NCI-H2171 (cell line): ENCODE data around the gene F8.
A peak's percentile ranks its signal among the peaks of the same experiment; 100 is the strongest.
"Not testable (repeated sequence)": the region's sequence is repeated elsewhere in the genome, so short reads cannot be mapped to it uniquely, and the experiment has no call there.

ENCODE experiments used
- DNase-seq: peaks from one replicate; lab custom pipeline; 2025; lab: John Stamatoyannopoulos, UW

F8 gene

GRCh38 chrX:154986826-154987575, 35.5 kb downstream of the F8 start:
- no peak for DNase-seq

- DNase-seq, result no peak
Measured at GRCh38 chrX:154981116-154981411, 41.5 kb downstream of the F8 start.

GRCh38 chrX:154980330-154981115, 42.0 kb downstream of the F8 start:
- DNase-seq, result no peak

GRCh38 chrX:154979629-154980028, 42.9 kb downstream of the F8 start:
- no peak for DNase-seq

- no peak for DNase-seq
Measured at GRCh38 chrX:154968353-154968752, 54.2 kb downstream of the F8 start.

- DNase-seq, result no peak
Measured at GRCh38 chrX:154967603-154968002, 54.9 kb downstream of the F8 start.

- no peak for DNase-seq
Measured at GRCh38 chrX:154961947-154962346, 60.6 kb downstream of the F8 start.

- DNase-seq, result not testable (repeated sequence)
Measured at GRCh38 chrX:154955799-154956198, 66.7 kb downstream of the F8 start.

GRCh38 chrX:154939265-154939664, 83.3 kb downstream of the F8 start:
- DNase-seq, result not testable (repeated sequence)

GRCh38 chrX:154924771-154925170, 97.8 kb downstream of the F8 start:
- DNase-seq, result not testable (repeated sequence)

- DNase-seq, result peak; percentile 65
Measured at GRCh38 chrX:154918060-154918483, 104.5 kb downstream of the F8 start.

- no peak for DNase-seq
Measured at GRCh38 chrX:154914052-154914451, 108.5 kb downstream of the F8 start.

GRCh38 chrX:154910528-154910927, 112.0 kb downstream of the F8 start:
- DNase-seq, result not testable (repeated sequence)

- not testable (repeated sequence) for DNase-seq
Measured at GRCh38 chrX:154910048-154910447, 112.5 kb downstream of the F8 start.

- no peak for DNase-seq
Measured at GRCh38 chrX:154908821-154909220, 113.7 kb downstream of the F8 start.

GRCh38 chrX:154902408-154902807, 120.1 kb downstream of the F8 start:
- DNase-seq, result no peak

- DNase-seq, result no peak
Measured at GRCh38 chrX:154900323-154900722, 122.2 kb downstream of the F8 start.

- DNase-seq, result no peak
Measured at GRCh38 chrX:154892296-154892695, 130.2 kb downstream of the F8 start.

- no peak for DNase-seq
Measured at GRCh38 chrX:154890990-154891639, 131.4 kb downstream of the F8 start.

GRCh38 chrX:154886789-154887221, 135.7 kb downstream of the F8 start:
- DNase-seq, result not testable (repeated sequence)

- DNase-seq, result not testable (repeated sequence)
Measured at GRCh38 chrX:154886069-154886788, 136.3 kb downstream of the F8 start, which contains the start of gene F8A1. Gene F8A1, plus strand, starts transcription at chrX:154886355. Its CDS starts 20 bp downstream, at chrX:154886375.

- not testable (repeated sequence) for DNase-seq
Measured at GRCh38 chrX:154885549-154885948, 137.0 kb downstream of the F8 start.
